ENCODE data around the gene KRT7.

The KRT7 gene

DNA sequence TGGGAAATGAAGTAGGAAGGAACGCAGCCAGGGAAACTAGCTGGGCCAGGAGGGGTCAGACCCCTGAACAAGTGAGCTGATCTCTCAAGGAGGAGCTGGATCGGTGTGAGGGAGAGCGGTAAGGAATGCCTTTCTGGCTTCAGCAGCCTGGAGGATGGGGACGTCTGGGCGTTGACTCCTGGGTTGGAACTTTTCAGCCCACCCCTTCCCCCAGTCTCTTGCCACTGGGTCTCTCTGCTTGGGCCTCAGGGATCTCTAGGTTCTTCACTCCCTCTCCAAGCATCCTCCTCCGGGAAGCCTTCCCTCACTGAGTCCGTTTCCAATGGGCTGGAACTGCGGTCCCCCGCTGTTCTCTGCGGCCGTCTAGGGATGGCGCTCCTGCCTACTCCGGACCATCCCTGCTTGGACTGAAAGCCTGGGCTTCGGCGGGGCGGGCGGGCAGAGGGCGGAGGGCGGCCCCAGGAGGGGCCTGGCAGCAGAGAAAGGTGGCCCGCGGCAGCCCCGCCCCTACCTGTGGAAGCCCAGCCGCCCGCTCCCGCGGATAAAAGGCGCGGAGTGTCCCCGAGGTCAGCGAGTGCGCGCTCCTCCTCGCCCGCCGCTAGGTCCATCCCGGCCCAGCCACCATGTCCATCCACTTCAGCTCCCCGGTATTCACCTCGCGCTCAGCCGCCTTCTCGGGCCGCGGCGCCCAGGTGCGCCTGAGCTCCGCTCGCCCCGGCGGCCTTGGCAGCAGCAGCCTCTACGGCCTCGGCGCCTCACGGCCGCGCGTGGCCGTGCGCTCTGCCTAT, at the start of gene KRT7:
KRT7 (plus strand) TSS at position 570 of the 788 bp plus-strand sequence; CDS start at position 624, 54 bp downstream.
- DNase-seq: no peak

DNA sequence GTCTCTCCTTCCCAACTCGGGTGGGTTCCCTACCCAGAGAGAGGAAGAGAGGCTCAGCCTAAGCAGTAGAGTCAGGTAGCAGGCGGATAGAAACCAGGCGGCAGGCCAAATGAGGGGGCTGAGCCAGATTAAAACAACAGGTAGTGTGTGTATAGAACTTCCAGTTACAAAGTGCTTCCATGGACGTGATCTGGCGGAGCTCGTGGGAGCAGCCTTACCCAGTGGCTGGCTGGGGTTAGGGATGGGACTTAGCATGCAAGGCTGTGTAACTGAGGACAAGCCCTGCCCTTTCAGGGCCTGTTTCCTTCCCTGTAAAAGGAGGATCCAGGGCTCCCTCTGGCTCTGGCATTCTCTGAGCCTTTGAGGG, 49.5 kb upstream of the KRT7 start:
- no peak for DNase-seq

DNA sequence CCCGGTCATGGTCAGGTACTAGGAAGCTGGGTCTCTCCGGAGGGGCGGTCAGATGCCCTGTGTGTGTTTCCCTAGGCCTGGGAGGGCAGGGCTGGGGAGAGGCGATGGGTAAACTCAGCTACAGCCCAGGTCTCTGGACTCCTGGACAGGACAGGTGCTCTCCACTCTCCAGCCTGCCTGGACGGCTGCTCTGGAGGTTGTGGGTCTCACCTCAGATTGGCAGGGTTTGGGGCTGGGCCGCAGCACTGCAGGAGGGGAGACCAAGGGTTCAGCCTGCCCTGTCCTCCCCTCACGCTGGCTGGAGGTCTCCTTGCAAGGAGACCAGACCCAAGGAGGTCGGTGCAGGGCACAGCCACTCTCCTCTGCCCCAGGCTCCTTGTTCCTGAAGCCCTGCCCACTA, 49.1 kb upstream of the KRT7 start:
- DNase-seq: no peak

DNA sequence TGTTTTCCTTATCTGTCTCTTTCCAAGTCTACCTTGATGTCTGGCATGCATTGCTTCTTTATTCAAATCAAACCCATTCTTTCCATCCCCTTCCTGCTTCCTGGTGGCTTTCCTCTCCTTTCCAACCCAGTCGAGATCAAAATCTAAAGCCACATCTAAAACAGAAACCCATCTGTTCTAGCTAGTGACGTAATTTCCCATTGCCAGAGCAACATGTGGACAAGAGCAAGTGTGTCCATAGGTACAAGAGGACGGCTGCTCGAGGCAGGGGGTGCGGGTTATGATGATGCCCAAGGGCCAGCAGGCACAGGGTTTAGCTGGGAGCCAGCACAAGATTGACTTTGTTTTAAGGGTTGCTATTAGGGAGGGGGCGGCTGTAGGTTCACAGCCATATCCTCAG, 48.2 kb upstream of the KRT7 start:
- DNase-seq: peak; percentile 8 to 62

DNA sequence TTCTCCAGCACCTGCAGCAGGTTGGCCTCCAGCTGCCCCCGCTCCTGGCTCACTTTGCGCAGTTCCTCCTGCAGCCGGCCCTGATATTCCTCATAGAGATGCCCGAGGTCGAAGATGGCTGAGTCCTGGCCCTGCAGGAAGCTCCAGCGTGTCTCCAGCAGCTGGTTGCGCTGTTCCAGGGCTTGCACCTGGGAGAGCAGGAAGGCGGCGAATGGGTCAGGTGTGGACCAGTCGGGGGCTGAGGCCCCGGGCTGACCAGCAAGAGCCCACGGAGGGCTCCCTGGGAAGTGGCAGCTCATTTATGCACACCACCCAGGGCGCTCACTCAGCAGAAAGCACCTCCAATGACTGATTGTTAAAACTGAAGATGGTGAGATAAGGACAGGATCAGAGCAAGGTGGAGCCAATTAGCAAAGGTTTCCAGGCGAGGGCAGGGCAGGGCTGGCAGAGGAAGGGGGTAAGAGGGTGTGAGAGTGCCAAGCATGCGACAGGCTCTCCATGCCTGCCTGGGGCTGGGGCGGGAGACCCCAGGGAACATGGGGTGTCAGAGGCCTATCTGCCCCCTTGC, 47.6 kb upstream of the KRT7 start:
- DNase-seq: no peak

DNA sequence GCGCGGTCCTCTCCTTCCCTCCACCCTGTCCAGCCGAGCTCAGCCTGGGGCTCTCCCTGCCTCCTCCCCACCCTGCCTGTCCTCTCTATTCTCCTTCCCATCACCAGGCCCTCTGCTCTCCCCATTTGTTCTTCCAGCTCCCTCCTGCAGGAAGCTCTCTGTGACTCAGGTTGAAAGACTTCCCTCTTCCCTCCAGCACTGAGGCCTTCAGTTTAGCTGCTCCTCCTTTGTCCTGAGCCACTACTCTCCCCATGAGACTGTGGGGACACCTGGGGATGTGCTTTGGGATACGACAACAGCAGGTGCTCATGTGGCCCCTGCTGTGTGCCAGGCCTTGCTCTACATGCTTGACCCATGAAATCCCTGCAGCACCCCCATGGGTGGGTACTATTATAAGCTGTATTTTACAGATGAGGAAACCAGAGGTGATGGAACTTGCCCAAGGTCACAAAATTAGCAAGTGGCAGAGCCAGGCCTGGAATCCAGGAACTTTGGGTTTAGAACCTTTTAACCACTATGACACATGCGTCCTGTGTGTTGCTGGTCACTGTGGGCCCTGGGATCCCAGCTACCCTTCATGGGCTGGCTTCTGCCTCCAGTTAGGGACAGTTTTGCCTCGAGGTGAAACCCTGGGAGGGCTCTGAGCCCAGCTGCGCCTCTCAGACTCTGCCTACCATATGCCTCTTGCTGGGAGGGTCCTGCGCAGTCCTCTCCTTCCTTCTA, 46.8 kb upstream of the KRT7 start:
- no peak for DNase-seq

DNA sequence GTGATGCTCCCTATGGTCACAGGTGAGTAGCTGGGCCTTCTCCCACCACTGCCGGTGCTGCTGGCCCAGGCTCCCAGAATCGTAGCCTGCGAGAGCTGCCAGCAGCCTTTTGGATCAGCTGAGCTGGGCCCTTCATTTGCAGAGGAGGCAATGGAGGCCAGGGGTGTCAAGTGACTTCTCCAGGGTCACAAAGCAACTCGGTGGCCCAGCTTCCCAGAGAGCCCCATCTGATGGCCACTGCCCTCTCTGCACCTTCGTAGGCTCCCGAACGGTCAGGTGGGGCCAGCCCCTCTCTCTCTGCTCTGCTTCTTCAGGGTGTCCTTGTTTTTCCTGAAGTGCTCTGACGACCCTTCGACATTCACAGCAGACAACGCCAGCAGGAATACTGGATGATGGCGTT, 45.8 kb upstream of the KRT7 start:
- DNase-seq: no peak

DNA sequence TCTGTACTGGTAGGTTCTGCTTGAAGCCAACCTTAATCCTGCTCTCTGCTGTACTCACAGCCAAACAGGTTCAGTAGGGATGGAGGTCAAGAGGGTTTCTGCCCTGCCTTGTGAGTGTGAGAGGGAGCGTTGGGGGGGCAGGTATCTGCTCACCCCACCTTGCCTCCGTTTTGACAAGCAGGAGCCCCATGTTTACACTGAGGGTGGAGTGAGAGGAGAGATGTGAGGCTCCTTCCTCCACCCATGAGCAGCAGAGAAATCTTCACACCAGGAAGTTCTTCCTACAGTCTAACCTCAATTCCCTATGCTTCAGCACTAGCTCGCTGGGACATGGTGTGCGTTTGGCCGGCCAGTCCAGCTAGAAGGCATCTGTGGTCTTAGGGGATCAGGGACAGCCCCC, 45.4 kb upstream of the KRT7 start:
- DNase-seq: no peak

DNA sequence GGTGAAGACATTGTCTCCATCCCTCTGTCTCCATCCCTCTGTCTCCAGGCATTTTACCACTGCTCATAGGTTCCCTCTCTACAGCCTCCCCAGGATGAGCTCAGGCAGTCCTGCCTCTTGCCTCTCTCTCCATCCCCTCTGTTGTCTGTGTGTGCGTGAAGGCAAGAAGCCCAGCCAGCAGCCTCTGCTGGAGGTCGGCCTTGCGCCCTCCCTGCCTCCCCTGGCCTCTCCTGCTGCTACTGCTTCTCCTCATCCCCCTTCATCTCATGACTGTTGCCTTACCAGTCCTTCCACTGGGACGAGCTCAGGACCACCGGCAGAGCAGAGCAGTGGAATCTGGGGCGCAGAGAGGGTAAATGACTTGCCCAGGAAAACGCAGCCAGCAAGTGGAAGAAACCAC, 44.4 kb upstream of the KRT7 start:
- DNase-seq: no peak

DNA sequence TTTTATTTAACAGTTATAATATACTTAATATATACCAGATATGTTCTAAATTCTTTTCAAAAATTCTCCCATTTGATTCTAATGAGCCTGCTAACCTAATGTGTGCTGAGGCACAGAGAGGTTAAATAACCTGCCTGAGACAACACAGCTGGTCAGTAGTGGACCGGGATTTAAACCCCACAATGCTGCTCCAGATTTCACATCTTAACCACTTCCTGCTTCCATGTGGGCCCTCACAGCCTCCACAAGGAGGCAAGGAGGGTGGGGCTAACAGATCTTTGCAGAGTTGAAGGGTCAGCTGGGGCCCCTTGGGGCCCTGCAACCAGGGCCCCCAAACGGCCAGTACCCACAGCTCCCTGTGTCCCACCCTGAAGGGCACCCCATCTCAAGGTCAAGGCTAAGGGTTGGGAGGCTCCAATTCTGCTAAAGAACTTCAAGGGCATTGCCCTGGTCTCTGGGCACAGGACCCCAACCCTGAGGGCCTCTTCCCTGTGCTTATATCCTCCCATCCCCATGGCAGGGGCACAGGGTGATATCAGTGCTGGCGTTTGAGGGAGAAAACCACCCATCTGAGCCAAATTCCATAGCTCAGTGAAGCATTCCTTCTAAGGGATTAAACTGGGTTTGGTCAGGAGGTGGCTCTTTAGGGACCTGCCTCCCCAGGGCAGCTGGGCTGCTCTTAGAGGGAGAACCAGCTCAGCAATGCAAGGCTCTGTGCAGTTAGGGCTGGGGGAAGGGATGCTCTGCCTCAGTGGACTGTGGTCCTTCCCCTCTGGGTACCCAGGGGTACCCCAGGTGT, 43.5 kb upstream of the KRT7 start:
- no peak for DNase-seq

DNA sequence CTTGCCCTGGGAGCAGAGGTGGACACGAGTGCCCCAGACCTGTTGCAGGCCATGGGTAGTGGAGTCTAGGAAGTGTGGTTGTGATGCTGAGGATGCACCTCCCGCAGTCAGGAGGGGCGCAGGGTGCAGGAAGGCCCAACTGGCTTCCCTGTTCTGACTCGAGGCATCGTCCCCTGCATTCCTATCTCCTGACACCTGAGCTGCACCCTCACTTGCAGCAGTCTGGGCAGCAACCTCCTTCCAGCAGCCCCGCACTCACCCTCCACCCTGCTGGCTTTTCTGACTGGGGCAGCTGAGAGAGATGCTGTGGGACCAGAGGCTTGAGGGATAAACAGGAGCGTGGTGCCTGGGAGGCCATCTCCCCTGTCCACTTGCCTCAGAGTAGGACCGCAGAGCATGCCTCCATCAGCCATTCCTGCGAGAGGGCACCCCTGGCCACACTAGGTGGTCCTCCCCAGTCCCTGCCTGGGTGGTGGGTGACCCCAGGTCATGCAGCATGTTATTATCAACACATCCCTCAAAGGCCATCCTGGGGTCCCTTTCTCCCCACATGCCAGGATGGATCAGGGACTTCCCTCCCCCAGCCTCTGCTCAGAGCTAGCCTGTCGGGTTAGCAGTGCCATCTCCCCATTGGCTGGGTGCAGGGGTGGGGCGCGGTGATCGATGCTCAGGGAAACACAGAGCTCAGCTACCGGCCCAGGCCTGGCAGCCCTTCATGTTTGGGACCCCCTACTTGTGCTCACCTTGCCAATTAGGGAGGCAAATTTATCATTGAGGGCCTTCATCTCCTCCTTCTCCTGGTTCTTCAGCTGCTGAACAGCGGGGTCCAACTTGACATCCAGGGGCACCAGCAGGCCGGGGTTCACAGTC, 41.9 kb upstream of the KRT7 start:
- DNase-seq: no peak

DNA sequence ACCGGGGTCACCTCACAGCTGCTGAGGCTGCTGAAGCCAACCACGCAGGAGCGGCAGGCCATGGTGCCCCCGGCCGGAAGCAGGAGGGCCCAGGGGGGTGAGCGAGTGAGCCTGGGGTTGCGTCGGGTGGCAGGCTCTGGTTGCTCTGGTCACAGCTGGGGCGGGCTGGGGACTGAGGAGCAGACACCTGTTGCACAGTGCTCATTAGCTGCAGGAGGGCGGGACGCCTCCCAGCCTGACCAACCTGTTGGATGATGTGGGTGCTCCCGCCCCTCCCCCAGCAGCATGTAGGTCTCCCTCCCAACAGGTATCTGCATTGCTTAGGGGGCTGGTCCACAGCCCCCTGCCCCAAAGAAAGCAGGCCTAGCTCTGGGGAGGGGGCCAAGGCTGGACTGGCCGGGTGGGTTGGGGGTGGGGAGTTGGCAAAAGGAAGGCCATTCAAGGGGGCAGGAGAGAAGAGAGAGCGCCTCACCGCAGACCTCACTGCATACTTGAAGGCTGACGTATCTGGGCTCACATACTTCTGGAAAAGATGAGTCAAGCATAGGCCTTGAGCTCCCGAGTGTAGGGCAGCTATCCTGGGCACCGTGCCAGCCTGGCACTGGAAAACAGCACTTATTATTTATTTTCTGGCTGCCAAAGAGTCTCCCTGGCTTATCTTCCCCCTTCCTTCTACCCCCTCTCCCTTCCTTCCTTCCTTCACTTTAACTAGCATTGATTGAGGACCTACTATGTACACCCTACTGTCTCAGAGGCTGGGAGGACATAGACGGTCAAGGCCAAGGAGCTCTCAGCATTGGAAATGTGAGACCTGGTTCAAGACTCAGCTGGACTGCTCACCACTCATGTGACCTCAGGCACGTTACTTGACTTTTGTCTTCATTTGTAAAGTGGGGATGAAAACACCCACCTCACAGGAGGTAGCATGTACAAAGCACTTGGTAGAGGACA, 40.9 kb upstream of the KRT7 start, which contains the start of gene KRT80:
KRT80 (minus strand) TSS at position 174 of the 951 bp plus-strand sequence; CDS start at position 62, 112 bp downstream.
- peak; percentile 53 to 72 for DNase-seq

DNA sequence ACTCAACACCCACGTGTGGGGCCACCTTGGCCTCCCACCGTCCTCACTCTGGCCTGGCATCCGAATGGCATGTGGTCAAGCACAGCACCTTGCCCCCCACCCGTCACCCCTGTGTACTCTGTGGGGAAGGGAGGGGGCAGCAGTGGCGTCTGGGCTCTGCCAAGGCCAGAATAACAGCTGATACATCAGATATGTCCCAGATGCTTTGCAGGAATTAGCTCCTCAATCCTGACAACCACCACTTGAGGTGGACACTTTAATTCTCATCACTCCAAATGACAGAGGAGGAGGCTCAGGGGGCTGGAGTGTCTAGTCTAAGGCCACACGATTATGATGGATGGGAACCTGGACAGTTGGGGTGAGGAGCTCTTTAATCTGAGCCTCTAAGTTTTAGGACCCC, 39.5 kb upstream of the KRT7 start:
- DNase-seq: no peak

DNA sequence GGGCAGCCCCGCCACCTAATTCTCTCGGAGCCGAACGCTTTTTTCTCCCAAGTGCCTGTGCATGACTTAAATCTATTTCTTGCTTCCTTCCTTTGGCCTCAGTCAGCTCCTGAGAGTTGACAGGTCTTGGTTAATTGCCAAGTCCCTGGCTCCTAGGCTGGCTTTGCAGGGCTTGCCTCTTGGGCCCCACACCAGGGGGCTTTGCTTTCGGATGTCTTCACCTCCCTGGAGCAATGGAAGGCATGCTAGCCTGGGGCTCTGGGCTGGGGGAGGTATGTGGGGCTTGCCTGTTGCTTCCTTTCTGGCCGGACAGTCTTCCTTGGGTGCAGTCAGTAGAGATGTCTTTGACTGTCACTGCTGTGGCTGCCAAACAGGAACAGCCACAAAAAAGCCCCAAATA, 39.1 kb upstream of the KRT7 start:
- DNase-seq: no peak

DNA sequence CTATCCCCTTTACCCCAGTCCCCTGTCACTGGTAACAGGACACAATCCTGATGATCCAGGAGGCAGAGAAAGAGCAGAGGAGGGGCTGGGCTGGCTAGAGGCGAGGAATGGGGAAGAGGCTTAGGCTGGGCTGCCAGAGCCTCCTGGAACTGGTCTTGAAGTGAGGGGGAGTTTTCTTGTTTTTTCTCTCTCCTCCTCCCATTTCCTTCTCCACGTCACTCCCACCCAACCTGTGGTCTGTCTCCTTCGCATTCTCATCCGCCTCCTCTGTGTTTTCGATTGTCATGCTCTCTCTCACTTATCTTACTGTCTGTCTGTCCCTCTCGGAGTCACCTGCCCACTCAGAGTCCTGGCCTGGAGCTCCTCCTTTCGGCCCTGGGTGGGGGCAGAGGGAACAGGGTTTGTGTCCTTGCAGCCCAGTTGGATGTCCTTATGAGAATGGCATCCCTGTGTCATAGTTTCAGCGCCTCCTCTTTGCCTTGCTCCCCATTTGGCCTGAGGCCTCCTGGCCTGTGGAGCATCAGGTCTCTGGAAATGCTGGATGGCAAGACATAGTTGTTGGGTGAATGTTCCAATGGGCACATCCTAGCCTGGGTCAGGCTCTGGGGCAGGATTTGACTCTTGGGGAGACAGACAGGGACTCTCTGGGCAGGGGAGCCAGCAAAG, 37.8 kb upstream of the KRT7 start:
- DNase-seq: no peak

DNA sequence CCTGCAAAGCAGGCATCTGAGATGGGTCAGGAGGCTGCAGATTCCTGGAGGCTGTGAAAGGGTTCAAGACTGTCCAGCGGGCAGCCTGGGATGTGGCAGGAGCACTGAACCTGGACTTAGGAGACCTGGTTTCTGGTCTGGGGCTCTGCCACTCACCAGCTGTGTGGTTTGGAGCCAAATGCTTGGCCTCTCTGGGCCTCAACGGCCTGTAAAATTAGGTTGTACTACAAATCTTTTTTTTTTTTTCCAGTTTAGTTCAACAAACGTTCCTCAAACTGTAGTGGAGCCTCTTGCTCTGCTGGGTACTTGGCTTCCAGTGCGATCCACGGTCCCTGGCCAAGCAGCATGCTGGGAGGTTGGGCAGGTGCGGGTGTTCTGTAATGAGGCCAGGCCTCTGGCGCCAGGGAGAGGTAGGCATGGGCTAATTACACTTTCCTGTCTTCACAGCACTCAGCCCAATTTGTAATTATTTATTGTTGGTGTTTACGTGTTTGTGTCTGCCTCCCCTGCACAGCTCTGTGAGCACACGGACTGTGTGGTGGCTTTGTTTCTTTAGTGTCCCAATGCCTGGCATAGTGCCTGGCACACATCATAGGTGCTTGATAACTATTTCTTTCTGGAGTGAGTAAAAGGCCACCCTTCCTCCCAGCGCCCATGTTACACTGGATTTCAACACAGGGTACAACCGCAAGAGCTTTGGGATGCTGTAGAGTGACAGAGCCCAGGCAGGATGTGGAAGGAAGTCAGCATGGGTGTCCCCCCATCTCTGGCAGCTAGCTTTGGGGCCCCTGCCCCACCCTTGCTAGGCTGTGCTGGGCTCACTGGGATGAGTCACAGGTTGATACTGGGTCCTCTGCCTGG, 35.4 kb upstream of the KRT7 start:
- DNase-seq: no peak

DNA sequence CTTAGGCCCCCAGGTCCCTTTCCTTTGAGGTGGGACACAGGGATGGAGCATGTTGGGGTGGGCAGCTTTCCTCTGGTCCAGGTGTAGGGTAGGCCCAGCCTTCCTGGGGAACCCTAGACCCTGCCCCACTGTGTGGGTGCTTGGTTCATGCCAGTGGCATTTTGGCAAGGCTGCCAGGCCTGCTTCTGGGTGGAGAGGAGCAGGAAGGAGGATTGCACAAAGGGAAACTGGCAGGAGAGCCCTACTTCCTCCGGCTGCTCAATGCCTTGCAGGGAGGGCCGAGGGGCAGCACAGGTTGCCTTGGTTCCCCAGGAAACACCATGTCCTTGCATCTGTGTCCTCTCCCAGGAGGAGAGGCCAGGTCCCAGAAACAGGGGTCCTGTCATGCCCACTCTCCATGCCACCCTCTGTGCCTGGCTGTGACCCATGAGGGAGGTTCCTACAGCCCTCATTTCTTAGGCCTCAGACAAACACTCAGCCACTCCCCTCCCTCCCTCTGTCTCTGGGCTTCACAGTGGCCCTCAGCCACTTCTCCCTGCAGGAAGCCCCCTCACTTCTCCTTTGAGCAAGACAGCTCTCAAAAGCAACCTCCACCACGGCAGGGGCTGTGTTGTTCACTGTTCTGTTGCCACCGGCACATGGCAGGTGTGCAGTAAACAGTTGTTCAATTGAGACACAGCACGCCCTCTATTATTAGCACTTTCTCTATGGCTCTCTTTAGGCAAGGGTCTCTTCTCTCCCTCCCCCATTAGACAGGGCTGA, 34.4 kb upstream of the KRT7 start:
- DNase-seq: no peak

DNA sequence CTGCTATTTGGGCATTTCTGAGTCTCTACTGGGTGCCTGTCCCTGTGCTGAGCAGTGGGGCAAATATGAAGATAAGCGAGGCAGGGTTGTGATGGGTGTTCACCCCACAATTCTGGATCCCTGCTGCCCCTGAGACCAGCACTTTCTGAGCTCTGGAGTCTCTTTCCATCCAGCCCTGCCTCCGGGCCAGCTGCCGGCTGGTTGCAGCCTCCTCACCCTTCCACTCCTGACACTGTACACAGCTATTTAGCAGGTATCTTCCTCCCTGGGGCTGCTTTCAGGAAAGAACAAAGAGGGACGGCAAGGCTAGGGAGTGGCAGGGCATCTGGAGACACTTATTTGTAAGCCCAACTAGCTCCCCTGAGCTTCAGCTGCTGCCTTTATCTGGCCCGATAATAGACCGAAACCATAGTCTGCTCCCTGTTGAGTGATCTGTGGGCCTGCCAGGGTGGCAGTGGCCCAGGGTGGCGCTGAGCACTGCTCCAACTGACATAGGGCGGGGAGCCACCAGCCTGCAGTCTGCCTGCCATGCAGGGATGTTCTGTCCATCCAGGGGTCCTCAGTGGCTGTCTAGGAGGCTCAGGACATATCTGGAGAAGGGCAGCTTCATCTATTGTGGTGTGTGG, 33.6 kb upstream of the KRT7 start:
- no peak for DNase-seq
